K562 (cell line): ENCODE results near the gene RAB31. TPM values are rescaled to one million over a fixed set of nuclear protein-coding genes. Genes with fewer than 3 reads are reported as not detected.

Experiments used
- EGR1 ChIP-seq: fragments of 450-650 bp; conservative IDR thresholded peaks from 2 replicates; pipeline ENCODE4 v1.6.1; 2017; ENCODE audit warnings: mild to moderate bottlenecking
- GATAD2A ChIP-seq: fragments of 450-650 bp; IDR thresholded peaks from 2 replicates; pipeline ENCODE4 v1.6.1; 2017
- HOXB6 ChIP-seq: fragments of 250-450 bp; sonication (Bioruptor Pico); IDR thresholded peaks from 2 replicates; pipeline ENCODE4 v1.5.1; 2022; ENCODE audit warnings: mild to moderate bottlenecking, borderline replicate concordance
- KHSRP ChIP-seq: fragments of 450-650 bp; IDR thresholded peaks from 2 replicates; pipeline ENCODE4 v1.6.1; 2017
- L3MBTL2 ChIP-seq: fragments of 450-650 bp; IDR thresholded peaks from 2 replicates; pipeline ENCODE4 v1.6.1; 2016; ENCODE audit warnings: mild to moderate bottlenecking, moderate library complexity
- MAZ ChIP-seq, 2 experiments: fragments of 450-650 bp in 1 of 2; sonication (generic) in 1 of 2; formaldehyde crosslinking; IDR thresholded peaks in 1 of 2; conservative IDR thresholded peaks in 1 of 2; 2 replicates each; pipeline versions ENCODE4 v1.4.0 to v1.5.0; 2020; ENCODE audit warnings: mild to moderate bottlenecking in 1 of 2, missing genetic modification reagents in 1 of 2
- MLX ChIP-seq, 2 experiments: fragments of 450-650 bp in 1 of 2; sonication (generic) in 1 of 2; formaldehyde crosslinking; conservative IDR thresholded peaks; 2 replicates each; pipeline versions ENCODE4 v1.4.0 to v1.8.1; 2020 to 2022; ENCODE audit warnings: mild to moderate bottlenecking in 1 of 2, missing genetic modification reagents in 1 of 2
- NFE2L1 ChIP-seq: fragments of 450-650 bp; IDR thresholded peaks from 2 replicates; pipeline ENCODE4 v1.6.1; 2016; ENCODE audit warnings: missing genetic modification characterization, low read depth, mild to moderate bottlenecking, missing compliant biosample characterization, moderate library complexity, borderline replicate concordance
- UBTF ChIP-seq, 2 experiments: IDR thresholded peaks; 2 replicates each; pipeline ENCODE4 v1.6.1; 2012; ENCODE audit warnings: improper control_type of control experiment in 2 of 2, low read depth in 2 of 2, low read length in 2 of 2, borderline replicate concordance in 1 of 2
- ZBTB26 ChIP-seq: fragments of 450-650 bp; formaldehyde crosslinking; IDR thresholded peaks from 2 replicates; pipeline ENCODE4 v1.4.0; 2022; ENCODE audit warnings: missing genetic modification characterization
- ZBTB49 ChIP-seq: sonication (generic); formaldehyde crosslinking; IDR thresholded peaks from 2 replicates; pipeline ENCODE4 v1.8.0; 2022; ENCODE audit warnings: missing genetic modification reagents, mild to moderate bottlenecking, borderline replicate concordance
- ZNF121 ChIP-seq: sonication (generic); formaldehyde crosslinking; conservative IDR thresholded peaks from 2 replicates; pipeline ENCODE4 v1.8.0; 2022; ENCODE audit warnings: missing genetic modification reagents
- ZNF175 ChIP-seq: fragments of 200-800 bp; sonication (Bioruptor generic); IDR thresholded peaks from 2 replicates; pipeline ENCODE4 v1.6.1; 2016; ENCODE audit warnings: low read depth, mild to moderate bottlenecking, missing genetic modification characterization, missing compliant biosample characterization
- ZNF583 ChIP-seq: fragments of 250-450 bp; sonication (Bioruptor Pico); IDR thresholded peaks from 2 replicates; pipeline ENCODE4 v1.4.0; 2020
- polyA plus RNA-seq, 8 experiments: library from polyadenylated mRNA; depleted of rRNA in 4 of 8; stranded (reverse) in 5 of 8; unstranded in 3 of 8; fragments of >200 nt; fragmentation: Nextera tagmentation in 2 of 8; fragmentation: Illumina TruSeq in 1 of 8; extraction: Ambion mirVana in 2 of 8; extraction: Trizol in 1 of 8; gene quantifications; 2 replicates each; pipeline versions ENCODE4 v1.2.1 to v1.2.3, GENCODE V29; 2011 to 2014; ENCODE audit warnings: inconsistent platforms in 1 of 8, missing spikeins in 1 of 8
- total RNA-seq, 7 experiments: library from RNA; depleted of rRNA in 6 of 7; stranded (reverse); fragments of >200 nt in 6 of 7; fragmentation: Illumina TruSeq in 2 of 7; extraction: Trizol in 2 of 7; gene quantifications; 2 replicates each; pipeline versions ENCODE4 v1.2.1 to v1.2.3, GENCODE V29; 2011 to 2021; ENCODE audit warnings: low replicate concordance in 1 of 7

Gene RAB31
- total and polyA plus RNA-seq, 9 of the 15 experiments (the other 6 are each of a cell fraction or from before 2014, with no cell fraction given): 20.7 to 70.4 (median 41.3) TPM

GRCh38 chr18:9683418-9684396, 24.4 kb upstream of the RAB31 start (continued):
- peak; percentile 24 to 37; a peak in 1 of 4 replicates for TF ChIP-seq MAZ (CRISPR knock-in tag; conservative IDR thresholded peaks at IDR 0.05 in 1 of 2, IDR thresholded peaks at IDR 0.05 in 1 of 2)
- TF ChIP-seq KHSRP: no peak
- no peak for TF ChIP-seq NFE2L1
- no peak for TF ChIP-seq ZNF121
- TF ChIP-seq ZBTB49 (CRISPR knock-in tag): no peak
- TF ChIP-seq EGR1: no peak
- TF ChIP-seq HOXB6 (CRISPR knock-in tag): no peak
- no peak for TF ChIP-seq MLX (CRISPR knock-in tag; conservative IDR thresholded peaks at IDR 0.05)
- TF ChIP-seq GATAD2A: peak; percentile 69; the same call in 1 of the 2 replicates
- no peak for TF ChIP-seq ZNF583
- TF ChIP-seq UBTF (IDR thresholded peaks at IDR 0.05; ENCODE audit: borderline replicate concordance in 1 of 2, low read depth in 2 of 2, low read length in 2 of 2): no peak
- TF ChIP-seq ZBTB26 (CRISPR knock-in tag): peak; percentile 22; the same call in 1 of the 2 replicates
- TF ChIP-seq ZNF175 (CRISPR knock-in tag): no peak
- peak; percentile 55; the same call in 1 of the 2 replicates for TF ChIP-seq L3MBTL2
- TF ChIP-seq, all 486 proteins: peak for 86
